GM18507 (cell line): Measurements from ENCODE around the gene RBM41.
A peak's percentile ranks its signal among the peaks of the same experiment; 100 is the strongest.

Source experiments
- DNase-seq: peaks from one replicate; pipeline ENCODE4 v3.0.0; 2011; ENCODE audit warnings: low read depth; ENCODE audit not compliant: insufficient read length; ENCODE audit errors: extremely low spot score
- FAIRE-seq: peaks from 2 replicates; lab custom pipeline; 2011; peaks lifted over from hg19 to GRCh38; lab: Jason Lieb, UNC

The RBM41 gene

GRCh38 chrX:107050195-107050709 is 68.4 kb downstream of the RBM41 start:
- no peak for FAIRE-seq
- DNase-seq, result no peak

GRCh38 chrX:107047622-107048021 is 71.0 kb downstream of the RBM41 start:
- FAIRE-seq (no peak), DNase-seq (no peak)

GRCh38 chrX:107029752-107030151 is 88.9 kb downstream of the RBM41 start:
- no peak for DNase-seq
- no peak for FAIRE-seq

- FAIRE-seq, result peak; percentile 80
- no peak for DNase-seq
These were observed 93.1 kb downstream of the RBM41 start for GRCh38 chrX:107025545-107025944.

- no peak for DNase-seq
- no peak for FAIRE-seq
These were observed 103.7 kb downstream of the RBM41 start for GRCh38 chrX:107014936-107015335.
